ENCODE measurements around the gene PLXNA1. TPM values are rescaled to one million over a fixed set of nuclear protein-coding genes. Genes with fewer than 3 reads are reported as not detected.

Gene PLXNA1
- polyA plus RNA-seq, 5 donors, result 22.8 to 33.2 (median 31.7) TPM

- DNase-seq, result no peak
Measured at GRCh38 chr3:127017781-127018180, 34.9 kb downstream of the PLXNA1 start.

- DNase-seq, result no peak
Measured at GRCh38 chr3:127018306-127018828, 35.5 kb downstream of the PLXNA1 start.

GRCh38 chr3:127019449-127019848 is 36.5 kb downstream of the PLXNA1 start:
- no peak for DNase-seq

DNA sequence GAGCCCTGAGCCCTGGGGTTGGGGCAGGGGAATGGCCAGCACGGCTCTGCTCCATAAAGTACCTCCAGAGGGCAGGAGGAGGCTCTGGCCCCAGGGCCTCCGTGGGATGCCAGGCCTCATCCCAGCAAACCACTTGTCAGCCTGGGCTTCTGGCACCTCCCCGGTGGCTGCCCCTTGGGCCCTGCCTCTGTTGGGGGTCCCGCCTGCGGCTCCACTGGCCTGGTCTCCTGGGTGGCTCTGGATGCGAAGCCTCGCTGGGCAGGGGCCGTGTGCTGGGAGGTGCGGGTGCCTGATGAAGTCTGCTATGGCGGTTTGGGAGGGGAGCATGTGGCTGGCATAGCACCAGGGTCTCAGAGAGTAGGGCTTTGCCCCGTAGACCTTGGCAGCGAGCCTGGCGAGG is 37.6 kb downstream of the PLXNA1 start:
- no peak for DNase-seq

GRCh38 chr3:127022849-127023248 is 39.9 kb downstream of the PLXNA1 start:
- DNase-seq, result no peak

DNA sequence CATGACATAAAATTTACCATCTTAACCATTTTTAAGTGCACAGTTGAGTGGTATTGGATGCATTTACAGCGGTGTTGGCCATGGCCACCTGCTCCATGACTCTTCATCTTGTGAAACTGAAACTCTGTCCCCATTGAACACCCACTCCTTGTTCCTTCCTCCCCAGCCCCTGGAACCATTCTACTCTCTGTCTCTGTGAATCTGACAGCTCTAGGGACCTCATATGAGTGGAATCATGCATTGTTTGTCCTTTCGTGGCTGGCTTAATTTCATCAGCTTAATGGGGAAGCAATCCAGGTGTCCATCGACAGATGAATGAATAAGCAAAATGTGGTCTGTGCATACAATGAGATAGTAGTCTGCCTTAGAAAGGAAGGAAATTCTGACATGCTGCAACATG is 42.5 kb downstream of the PLXNA1 start:
- DNase-seq, result no peak

DNA sequence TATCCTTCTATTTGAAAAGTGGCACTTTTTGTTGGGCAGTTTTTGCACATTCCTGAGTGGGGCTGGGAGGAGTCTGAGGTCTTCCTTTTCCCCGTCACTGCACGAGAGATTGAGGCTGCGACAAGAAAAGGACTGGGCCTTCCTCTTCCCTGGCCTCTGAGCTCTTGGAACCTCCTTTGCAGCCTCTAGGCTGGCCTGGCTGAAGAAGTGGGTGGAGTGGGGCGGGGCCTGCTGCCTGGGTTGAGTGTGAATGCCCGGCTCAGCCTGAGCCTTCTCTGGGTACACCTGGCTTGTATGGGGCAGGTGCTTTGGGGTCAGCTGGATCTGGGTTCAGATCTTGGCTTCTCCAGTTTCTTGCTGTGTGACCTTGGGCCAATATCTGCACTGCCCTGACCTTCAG is 43.1 kb downstream of the PLXNA1 start:
- no peak for DNase-seq

GRCh38 chr3:127026661-127027060 is 43.7 kb downstream of the PLXNA1 start:
- DNase-seq, result no peak

- DNase-seq, result no peak
Measured at GRCh38 chr3:127027061-127027735, 44.3 kb downstream of the PLXNA1 start.

GRCh38 chr3:127027811-127028548 is 45.1 kb downstream of the PLXNA1 start:
- no peak for DNase-seq

DNA sequence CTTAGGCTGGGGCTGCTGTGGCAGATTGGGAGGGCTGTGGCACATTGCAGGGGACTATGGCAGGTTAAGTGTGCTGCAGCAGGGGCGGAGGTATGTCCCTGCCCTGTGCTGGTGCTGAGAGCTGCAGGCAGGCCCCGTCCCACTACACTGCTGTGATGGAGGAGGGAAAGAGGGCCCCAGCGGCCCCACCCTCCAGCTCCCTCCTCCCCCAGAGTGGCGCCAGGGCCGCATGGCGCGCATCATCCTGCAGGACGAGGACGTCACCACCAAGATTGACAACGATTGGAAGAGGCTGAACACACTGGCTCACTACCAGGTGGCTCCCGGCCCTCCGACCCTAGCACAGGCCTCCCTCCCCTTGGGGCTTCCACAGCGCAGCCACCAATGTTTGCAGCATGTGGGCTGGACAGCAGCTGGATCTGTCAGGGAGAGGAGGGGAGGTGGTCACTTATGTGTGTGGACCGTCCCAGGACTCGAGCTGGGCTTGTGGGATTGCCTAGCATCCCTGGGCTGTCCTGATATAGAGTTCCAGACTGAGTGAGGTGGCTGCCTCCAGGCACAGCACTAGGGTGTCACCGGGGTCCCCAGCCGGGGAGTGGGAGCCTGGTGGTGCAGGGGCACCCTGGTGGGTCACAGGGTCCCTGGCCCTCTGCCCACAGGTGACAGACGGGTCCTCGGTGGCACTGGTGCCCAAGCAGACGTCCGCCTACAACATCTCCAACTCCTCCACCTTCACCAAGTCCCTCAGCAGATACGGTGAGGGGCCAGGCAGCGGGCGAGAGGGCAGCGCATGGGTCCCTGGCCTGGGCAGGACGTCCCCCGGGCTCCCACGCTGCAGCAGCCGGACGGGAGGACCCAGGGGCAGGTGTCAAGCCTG is 46.1 kb downstream of the PLXNA1 start:
- no peak for DNase-seq

GRCh38 chr3:127029658-127030507 is 47.0 kb downstream of the PLXNA1 start:
- DNase-seq, result no peak

DNA sequence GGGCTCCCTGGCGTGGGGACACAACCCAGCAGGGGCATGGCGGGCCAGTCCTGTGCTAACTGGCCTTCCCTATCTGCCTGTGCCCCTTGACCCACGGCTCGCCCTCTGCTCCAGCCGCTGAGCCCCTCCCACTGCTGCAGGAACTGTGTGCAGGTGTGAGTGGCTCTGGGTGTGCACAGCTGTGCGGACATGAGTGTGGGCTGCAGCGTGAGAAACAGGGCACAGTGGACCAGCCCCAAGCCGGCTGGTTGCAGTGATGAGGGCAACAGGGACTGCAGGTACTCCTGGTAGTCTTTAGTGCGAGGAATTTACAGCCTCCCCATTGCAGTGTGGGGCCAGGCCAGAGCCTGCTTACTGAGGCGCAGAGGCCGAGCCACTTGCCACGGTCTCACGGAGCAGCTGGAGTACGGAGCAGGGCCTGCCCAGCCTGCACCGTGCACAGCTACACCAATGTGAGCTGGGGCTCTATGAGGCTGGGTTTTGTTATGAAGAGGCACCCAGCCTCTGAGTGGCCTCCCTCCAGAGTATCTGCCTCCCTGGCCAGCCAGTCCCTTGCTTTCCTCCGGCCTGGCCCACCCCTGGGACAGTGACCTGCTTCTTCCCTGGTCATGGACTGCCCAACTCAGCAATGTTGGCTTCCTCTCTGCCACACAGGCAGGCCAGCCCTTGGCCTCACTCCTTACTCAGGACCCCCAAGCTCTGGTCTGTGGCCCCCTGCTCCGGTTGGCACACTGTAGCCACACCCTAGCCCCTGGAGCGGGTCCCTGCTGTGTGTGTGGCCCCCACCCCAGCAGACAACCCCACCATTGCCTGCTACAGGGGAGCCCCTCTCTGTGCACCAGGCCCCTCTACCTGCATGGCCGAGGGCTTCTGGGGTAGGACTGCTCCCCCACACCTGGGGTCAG is 47.8 kb downstream of the PLXNA1 start:
- DNase-seq, result no peak

DNA sequence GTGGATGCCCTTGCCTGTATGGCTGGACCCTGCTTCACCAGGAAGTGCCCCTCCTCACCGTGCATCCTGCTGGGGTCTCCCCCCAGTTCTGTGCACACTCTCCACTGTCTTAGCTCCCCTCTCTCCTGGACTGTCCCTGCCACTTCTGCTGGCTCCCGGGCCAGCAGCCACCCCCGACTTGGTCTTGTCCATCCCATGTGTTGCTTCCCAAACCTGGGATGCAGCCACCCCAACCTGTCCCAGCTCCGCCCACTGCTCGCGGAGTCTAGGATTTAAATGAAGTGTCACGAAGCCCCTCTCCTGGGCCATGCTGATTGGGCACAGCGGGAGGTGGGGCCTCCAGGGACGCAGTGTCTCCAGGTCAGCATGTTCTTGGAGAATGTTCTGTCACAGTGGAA is 48.5 kb downstream of the PLXNA1 start:
- no peak for DNase-seq

DNA sequence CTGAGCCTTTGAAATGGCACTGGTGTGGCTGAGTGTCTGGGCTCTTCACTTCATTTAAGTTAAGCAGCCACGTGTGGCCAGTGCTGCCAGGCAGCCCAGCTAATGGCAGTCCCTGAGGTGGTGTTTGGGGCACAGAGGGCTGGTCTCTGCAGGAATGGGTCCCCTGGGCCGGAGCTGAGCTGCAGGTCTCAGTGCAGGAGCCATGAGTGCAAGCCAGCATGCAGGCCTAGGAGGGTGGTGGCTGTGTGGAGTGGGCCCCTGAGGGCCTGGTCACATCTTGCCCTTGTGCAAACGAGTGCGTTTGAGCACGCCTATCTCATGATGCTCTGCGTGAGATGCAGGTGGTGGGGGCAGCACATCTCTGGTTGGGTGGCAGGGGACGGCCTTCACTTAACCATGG is 48.9 kb downstream of the PLXNA1 start:
- DNase-seq, result no peak

GRCh38 chr3:127032296-127032990 is 49.5 kb downstream of the PLXNA1 start:
- DNase-seq, result no peak
